ENCODE results near the gene FAM217A.

- no peak for TF ChIP-seq CTCF (IDR thresholded peaks at IDR 0.05; ENCODE audit: low read depth, low read length)
- no peak for TF ChIP-seq EZH2phosphoT487 (IDR thresholded peaks at IDR 0.05; ENCODE audit: low read depth)
Measured at GRCh38 chr6:4023240-4023639, 55.7 kb downstream of the FAM217A start.

Measured in OCI-LY3 (cell line).